Cardiac muscle cell (in vitro differentiated cells and primary cell): Measurements from ENCODE around the gene MCAT. TPM values are rescaled to one million over a fixed set of nuclear protein-coding genes. Genes with fewer than 3 reads are reported as not detected.

Source experiments
- DNase-seq, 2 donors: peaks; one replicate each; pipeline versions ENCODE4 v3.0.0 to v3.0.0-alpha.2; 2010 to 2017; ENCODE audit warnings: low read depth in 1 of 2, low spot score in 1 of 2
- H3K27ac ChIP-seq: fragments of 200-600 bp; sonication (generic); 2 replicates; pipeline ENCODE4 v1.5.1; 2016
- H3K27me3 ChIP-seq: fragments of 200-600 bp; sonication (generic); 2 replicates; pipeline ENCODE4 v1.6.0; 2016; ENCODE audit warnings: control low read depth
- H3K36me3 ChIP-seq: fragments of 200-600 bp; sonication (generic); 2 replicates; pipeline ENCODE4 v1.5.1; 2016; ENCODE audit warnings: control low read depth
- H3K4me1 ChIP-seq: fragments of 200-600 bp; sonication (generic); 2 replicates; pipeline ENCODE4 v1.8.1; 2017; ENCODE audit warnings: low read depth, mild to moderate bottlenecking, mixed run types
- H3K4me3 ChIP-seq: fragments of 200-600 bp; sonication (generic); 2 replicates; pipeline ENCODE4 v1.5.1; 2016; ENCODE audit warnings: mild to moderate bottlenecking
- H3K9me3 ChIP-seq: fragments of 200-600 bp; sonication (generic); 2 replicates; pipeline ENCODE4 v1.5.1; 2017; ENCODE audit warnings: low read depth, mild to moderate bottlenecking, control low read depth
- CTCF ChIP-seq: IDR thresholded peaks from 2 replicates; pipeline ENCODE4 v1.5.1; 2012; ENCODE audit warnings: low read depth, mild to moderate bottlenecking, low read length
- polyA plus RNA-seq: library from polyadenylated mRNA; unstranded; fragments of >200 nt; fragmentation: Nextera tagmentation; extraction: Ambion mirVana; gene quantifications from 2 replicates; pipeline ENCODE4 v1.2.1, GENCODE V29; 2016
- total RNA-seq: library from RNA; depleted of rRNA; stranded (reverse); fragments of >200 nt; gene quantifications from 2 replicates; pipeline ENCODE4 v1.2.3, GENCODE V29; 2016

The MCAT gene
- total and polyA plus RNA-seq, 2 experiments from 2014 or later = 46.8 to 47.1 TPM

- Histone ChIP-seq H3K27me3 (no peaks in the 10 kb centered on the region), H3K36me3 (peaks cover 11% of the 10 kb centered on the region), H3K4me3 (no peak overlapping the region), H3K4me1 (no peaks in the 10 kb centered on the region), H3K9me3 (no peaks in the 10 kb centered on the region), H3K27ac (no peak overlapping the region)
- no peak for DNase-seq
- TF ChIP-seq CTCF = no peak
Measured at GRCh38 chr22:43171607-43172006, 28.4 kb upstream of the MCAT start.

- no peaks in the 10 kb centered on the region for H3K4me1 ChIP-seq
- no peaks in the 10 kb centered on the region for H3K9me3 ChIP-seq
- DNase-seq = no peak
- no peak overlapping the region for H3K4me3 ChIP-seq
- peaks cover 11% of the 10 kb centered on the region for H3K36me3 ChIP-seq
- no peaks in the 10 kb centered on the region for H3K27me3 ChIP-seq
- H3K27ac ChIP-seq = no peak overlapping the region
- no peak for TF ChIP-seq CTCF
Measured at GRCh38 chr22:43171019-43171491, 27.9 kb upstream of the MCAT start.

- no peak overlapping the region for H3K27ac ChIP-seq
- peaks cover 11% of the 10 kb centered on the region for H3K36me3 ChIP-seq
- no peaks in the 10 kb centered on the region for H3K27me3 ChIP-seq
- no peaks in the 10 kb centered on the region for H3K4me1 ChIP-seq
- TF ChIP-seq CTCF = no peak
- H3K4me3 ChIP-seq = no peak overlapping the region
- H3K9me3 ChIP-seq = no peaks in the 10 kb centered on the region
- no peak for DNase-seq
Measured at GRCh38 chr22:43170131-43170480, 26.9 kb upstream of the MCAT start.

GRCh38 chr22:43169310-43170130, 26.3 kb upstream of the MCAT start:
- no peak overlapping the region for H3K4me3 ChIP-seq
- H3K36me3 ChIP-seq = peaks cover 11% of the 10 kb centered on the region
- H3K9me3 ChIP-seq = no peaks in the 10 kb centered on the region
- H3K27me3 ChIP-seq = no peaks in the 10 kb centered on the region
- no peak overlapping the region for H3K27ac ChIP-seq
- DNase-seq = no peak
- no peak for TF ChIP-seq CTCF
- no peaks in the 10 kb centered on the region for H3K4me1 ChIP-seq

- H3K36me3 ChIP-seq = peaks cover 11% of the 10 kb centered on the region
- peak in 1 of 2 donors; percentile 80 for DNase-seq
Measured at GRCh38 chr22:43168471-43169309, 25.5 kb upstream of the MCAT start.

More at GRCh38 chr22:43168471-43169309, 25.5 kb upstream of the MCAT start:
- no peak for TF ChIP-seq CTCF
- no peak overlapping the region for H3K4me3 ChIP-seq
- H3K4me1 ChIP-seq = no peaks in the 10 kb centered on the region
- no peaks in the 10 kb centered on the region for H3K9me3 ChIP-seq
- H3K27me3 ChIP-seq = no peaks in the 10 kb centered on the region
- H3K27ac ChIP-seq = no peak overlapping the region
